ENCODE measurements around the gene CDKL4. TPM values are rescaled to one million over a fixed set of nuclear protein-coding genes. Genes with fewer than 3 reads are reported as not detected.

The CDKL4 gene
- 0.07 TPM for polyA plus RNA-seq (2013)

- Histone ChIP-seq H3K9me3 (ENCODE audit: control extremely low read depth in 1 of 5, control insufficient read depth in 4 of 5, insufficient read depth in 2 of 5, low read depth in 1 of 5, low read length in 4 of 5) (peaks cover 0 to 4% (median 0%) of the 10 kb centered on the region in 5 experiments), H3K27me3 (replicated peaks in 2 of 5; ENCODE audit: control insufficient read depth in 4 of 5, insufficient read depth in 5 of 5, low read length in 4 of 5) (no peaks in the 10 kb centered on the region), H3K36me3 (ENCODE audit: control insufficient read depth in 4 of 4, insufficient read depth in 4 of 4, low read length in 3 of 4) (peaks cover 0 to 3% (median 0%) of the 10 kb centered on the region in 4 experiments), H3K27ac (ENCODE audit: insufficient read depth in 1 of 2, low read depth in 1 of 2, low read length in 2 of 2, poor library complexity in 1 of 2, severe bottlenecking in 2 of 2) (no peak within 1 kb of the TSS), H3K4me1 (ENCODE audit: control extremely low read depth in 1 of 4, control insufficient read depth in 4 of 4, insufficient read depth in 4 of 4, low read length in 3 of 4) (peaks cover 0 to 7% (median 1%) of the 10 kb centered on the region in 4 experiments), H3K4me3 (ENCODE audit: control insufficient read depth in 1 of 7, extremely low read depth in 1 of 7, insufficient read depth in 4 of 7, low read depth in 2 of 7, low read length in 6 of 7) (peak within 1 kb of the TSS in 6 of 7 experiments; percentile 15 to 54 (median 32))
- ChIA-PET CTCF (interaction anchor here (2.1 kb wide), 1 partner anchor 14 kb away, joined by 11 read pairs; no protein-coding TSS in a partner anchor), POLR2A (no interaction called here)
- WGBS (ENCODE audit: insufficient coverage): 78% methylated on average over 53 of the region's 58 CpGs
- peak; percentile 23 to 58 (median 45) for DNase-seq
Measured at GRCh38 chr2:39243469-39244123, at the start of gene CDKL4. TSS of gene CDKL4 (minus strand) at chr2:39243970.

GRCh38 chr2:39290433-39290832 lies 46.7 kb upstream of the CDKL4 start:
- no peaks in the 10 kb centered on the region for H3K4me1 ChIP-seq (ENCODE audit: control extremely low read depth in 1 of 4, control insufficient read depth in 4 of 4, insufficient read depth in 4 of 4, low read length in 3 of 4)
- ChIA-PET POLR2A (no interaction called here), CTCF (no interaction called here)
- H3K4me3 ChIP-seq (ENCODE audit: control insufficient read depth in 1 of 7, extremely low read depth in 1 of 7, insufficient read depth in 4 of 7, low read depth in 2 of 7, low read length in 6 of 7): no peak overlapping the region
- H3K27me3 ChIP-seq (replicated peaks in 2 of 5; ENCODE audit: control insufficient read depth in 4 of 5, insufficient read depth in 5 of 5, low read length in 4 of 5): no peaks in the 10 kb centered on the region
- H3K27ac ChIP-seq (ENCODE audit: insufficient read depth in 1 of 2, low read depth in 1 of 2, low read length in 2 of 2, poor library complexity in 1 of 2, severe bottlenecking in 2 of 2): no peak overlapping the region
- 100% methylated on average over 5 of the region's 6 CpGs for WGBS (ENCODE audit: insufficient coverage)
- no peak for DNase-seq
- H3K9me3 ChIP-seq (ENCODE audit: control extremely low read depth in 1 of 5, control insufficient read depth in 4 of 5, insufficient read depth in 2 of 5, low read depth in 1 of 5, low read length in 4 of 5): no peaks in the 10 kb centered on the region
- H3K36me3 ChIP-seq (ENCODE audit: control insufficient read depth in 4 of 4, insufficient read depth in 4 of 4, low read length in 3 of 4): peaks cover 4 to 41% (median 18%) of the 10 kb centered on the region in 4 experiments

GRCh38 chr2:39289609-39290008 lies 45.8 kb upstream of the CDKL4 start:
- H3K27ac ChIP-seq (ENCODE audit: insufficient read depth in 1 of 2, low read depth in 1 of 2, low read length in 2 of 2, poor library complexity in 1 of 2, severe bottlenecking in 2 of 2): no peak overlapping the region
- no peaks in the 10 kb centered on the region for H3K9me3 ChIP-seq (ENCODE audit: control extremely low read depth in 1 of 5, control insufficient read depth in 4 of 5, insufficient read depth in 2 of 5, low read depth in 1 of 5, low read length in 4 of 5)
- H3K4me1 ChIP-seq (ENCODE audit: control extremely low read depth in 1 of 4, control insufficient read depth in 4 of 4, insufficient read depth in 4 of 4, low read length in 3 of 4): no peaks in the 10 kb centered on the region
- no peak overlapping the region for H3K4me3 ChIP-seq (ENCODE audit: control insufficient read depth in 1 of 7, extremely low read depth in 1 of 7, insufficient read depth in 4 of 7, low read depth in 2 of 7, low read length in 6 of 7)
- ChIA-PET CTCF (no interaction called here), POLR2A (no interaction called here)
- H3K36me3 ChIP-seq (ENCODE audit: control insufficient read depth in 4 of 4, insufficient read depth in 4 of 4, low read length in 3 of 4): peaks cover 4 to 46% (median 18%) of the 10 kb centered on the region in 4 experiments
- no peaks in the 10 kb centered on the region for H3K27me3 ChIP-seq (replicated peaks in 2 of 5; ENCODE audit: control insufficient read depth in 4 of 5, insufficient read depth in 5 of 5, low read length in 4 of 5)
- DNase-seq: no peak

- ChIA-PET POLR2A (no interaction called here), CTCF (interaction anchor here (0.7 kb wide), 1 partner anchor 19 kb away, joined by 3 read pairs; no protein-coding TSS in a partner anchor)
- peaks cover 8 to 36% (median 15%) of the 10 kb centered on the region in 4 experiments for H3K36me3 ChIP-seq (ENCODE audit: control insufficient read depth in 4 of 4, insufficient read depth in 4 of 4, low read length in 3 of 4)
Measured at GRCh38 chr2:39283561-39283960, 39.8 kb upstream of the CDKL4 start.

GRCh38 chr2:39281391-39281790 lies 37.6 kb upstream of the CDKL4 start:
- H3K27ac ChIP-seq (ENCODE audit: insufficient read depth in 1 of 2, low read depth in 1 of 2, low read length in 2 of 2, poor library complexity in 1 of 2, severe bottlenecking in 2 of 2): no peak overlapping the region
- ChIA-PET CTCF (interaction anchor here (1.0 kb wide), 1 partner anchor 19 kb away, joined by 3 read pairs; no protein-coding TSS in a partner anchor), POLR2A (no interaction called here)
- no peak overlapping the region for H3K4me3 ChIP-seq (ENCODE audit: control insufficient read depth in 1 of 7, extremely low read depth in 1 of 7, insufficient read depth in 4 of 7, low read depth in 2 of 7, low read length in 6 of 7)
- H3K36me3 ChIP-seq (ENCODE audit: control insufficient read depth in 4 of 4, insufficient read depth in 4 of 4, low read length in 3 of 4): peaks cover 14 to 37% (median 20%) of the 10 kb centered on the region in 4 experiments
- no peaks in the 10 kb centered on the region for H3K27me3 ChIP-seq (replicated peaks in 2 of 5; ENCODE audit: control insufficient read depth in 4 of 5, insufficient read depth in 5 of 5, low read length in 4 of 5)
- DNase-seq: no peak
- WGBS (ENCODE audit: insufficient coverage): 100% methylated on average over 3 of the region's 3 CpGs
- no peaks in the 10 kb centered on the region for H3K4me1 ChIP-seq (ENCODE audit: control extremely low read depth in 1 of 4, control insufficient read depth in 4 of 4, insufficient read depth in 4 of 4, low read length in 3 of 4)
- no peaks in the 10 kb centered on the region for H3K9me3 ChIP-seq (ENCODE audit: control extremely low read depth in 1 of 5, control insufficient read depth in 4 of 5, insufficient read depth in 2 of 5, low read depth in 1 of 5, low read length in 4 of 5)

More at GRCh38 chr2:39283561-39283960, 39.8 kb upstream of the CDKL4 start:
- Histone ChIP-seq H3K9me3 (ENCODE audit: control extremely low read depth in 1 of 5, control insufficient read depth in 4 of 5, insufficient read depth in 2 of 5, low read depth in 1 of 5, low read length in 4 of 5) (no peaks in the 10 kb centered on the region), H3K27me3 (replicated peaks in 2 of 5; ENCODE audit: control insufficient read depth in 4 of 5, insufficient read depth in 5 of 5, low read length in 4 of 5) (no peaks in the 10 kb centered on the region), H3K27ac (ENCODE audit: insufficient read depth in 1 of 2, low read depth in 1 of 2, low read length in 2 of 2, poor library complexity in 1 of 2, severe bottlenecking in 2 of 2) (no peak overlapping the region), H3K4me1 (ENCODE audit: control extremely low read depth in 1 of 4, control insufficient read depth in 4 of 4, insufficient read depth in 4 of 4, low read length in 3 of 4) (no peaks in the 10 kb centered on the region), H3K4me3 (ENCODE audit: control insufficient read depth in 1 of 7, extremely low read depth in 1 of 7, insufficient read depth in 4 of 7, low read depth in 2 of 7, low read length in 6 of 7) (no peak overlapping the region)
- whole genome bisulfite sequencing (ENCODE audit: insufficient coverage): 100% methylated on average over 1 of the region's 1 CpG
- DNase-seq: no peak

GRCh38 chr2:39275016-39275415 lies 31.2 kb upstream of the CDKL4 start:
- H3K4me3 ChIP-seq (ENCODE audit: control insufficient read depth in 1 of 7, extremely low read depth in 1 of 7, insufficient read depth in 4 of 7, low read depth in 2 of 7, low read length in 6 of 7): no peak overlapping the region
- no peak overlapping the region for H3K27ac ChIP-seq (ENCODE audit: insufficient read depth in 1 of 2, low read depth in 1 of 2, low read length in 2 of 2, poor library complexity in 1 of 2, severe bottlenecking in 2 of 2)
- WGBS (ENCODE audit: insufficient coverage): 100% methylated on average over 1 of the region's 1 CpG
- H3K9me3 ChIP-seq (ENCODE audit: control extremely low read depth in 1 of 5, control insufficient read depth in 4 of 5, insufficient read depth in 2 of 5, low read depth in 1 of 5, low read length in 4 of 5): no peaks in the 10 kb centered on the region
- no peaks in the 10 kb centered on the region for H3K27me3 ChIP-seq (replicated peaks in 2 of 5; ENCODE audit: control insufficient read depth in 4 of 5, insufficient read depth in 5 of 5, low read length in 4 of 5)
- ChIA-PET POLR2A (no interaction called here), CTCF (no interaction called here)
- H3K4me1 ChIP-seq (ENCODE audit: control extremely low read depth in 1 of 4, control insufficient read depth in 4 of 4, insufficient read depth in 4 of 4, low read length in 3 of 4): no peaks in the 10 kb centered on the region
- no peak for DNase-seq
- peaks cover 11 to 40% (median 20%) of the 10 kb centered on the region in 4 experiments for H3K36me3 ChIP-seq (ENCODE audit: control insufficient read depth in 4 of 4, insufficient read depth in 4 of 4, low read length in 3 of 4)

- POLR2A ChIA-PET: no interaction called here
- Histone ChIP-seq H3K4me1 (ENCODE audit: control extremely low read depth in 1 of 4, control insufficient read depth in 4 of 4, insufficient read depth in 4 of 4, low read length in 3 of 4) (peaks cover 0 to 16% (median 2%) of the 10 kb centered on the region in 4 experiments), H3K36me3 (ENCODE audit: control insufficient read depth in 4 of 4, insufficient read depth in 4 of 4, low read length in 3 of 4) (peaks cover 0 to 8% (median 5%) of the 10 kb centered on the region in 4 experiments), H3K4me3 (ENCODE audit: control insufficient read depth in 1 of 7, extremely low read depth in 1 of 7, insufficient read depth in 4 of 7, low read depth in 2 of 7, low read length in 6 of 7) (no peak overlapping the region), H3K27ac (ENCODE audit: insufficient read depth in 1 of 2, low read depth in 1 of 2, low read length in 2 of 2, poor library complexity in 1 of 2, severe bottlenecking in 2 of 2) (no peak overlapping the region), H3K27me3 (replicated peaks in 2 of 5; ENCODE audit: control insufficient read depth in 4 of 5, insufficient read depth in 5 of 5, low read length in 4 of 5) (no peaks in the 10 kb centered on the region), H3K9me3 (ENCODE audit: control extremely low read depth in 1 of 5, control insufficient read depth in 4 of 5, insufficient read depth in 2 of 5, low read depth in 1 of 5, low read length in 4 of 5) (no peaks in the 10 kb centered on the region)
- no peak for DNase-seq
- CTCF ChIA-PET: interaction anchor here (1.1 kb wide), 1 partner anchor 30 kb away, joined by 3 read pairs; no protein-coding TSS in a partner anchor
- 100% methylated on average over 1 of the region's 3 CpGs for WGBS (ENCODE audit: insufficient coverage)
Measured at GRCh38 chr2:39269941-39270340, 26.2 kb upstream of the CDKL4 start.
